Measurements from ENCODE around the gene PTPN9. TPM values are rescaled to one million over a fixed set of nuclear protein-coding genes. Genes with fewer than 3 reads are reported as not detected.
"Not testable (repeated sequence)": the region's sequence is repeated elsewhere in the genome, so short reads cannot be mapped to it uniquely, and the experiment has no call there.

Gene PTPN9
- total RNA-seq, 1 donor from 2014 or later = 23.6 TPM

- H3K4me1 Mint-ChIP-seq = peaks cover 38% of the 10 kb centered on the region
- peak within 1 kb of the TSS; percentile 96 for H3K4me3 Mint-ChIP-seq
- peaks cover 7% of the 10 kb centered on the region for H3K36me3 Mint-ChIP-seq (ENCODE audit: low read depth)
- H3K27me3 Mint-ChIP-seq = no peaks in the 10 kb centered on the region
- no peaks in the 10 kb centered on the region for H3K9me3 Mint-ChIP-seq
- intact Hi-C loops (cut with micrococcal nuclease) = loop anchor here (1.0 to 10.0 kb wide), 9 partner anchors 84 to 1970 kb away; partner anchors contain the start of genes ARID3B, C15orf39, CLK3 and COX5A
- H3K27ac Mint-ChIP-seq = peak within 1 kb of the TSS; percentile 99
- peak; percentile 99 for DNase-seq
Observed at GRCh38 chr15:75451674-75452363, 127.3 kb downstream of the PTPN9 start, which contains the start of gene SIN3A. Gene SIN3A (minus strand): TSS chr15:75451690. CDS start chr15:75430375, 21,315 bp downstream.

GRCh38 chr15:75451202-75451673 is 127.9 kb downstream of the PTPN9 start:
- H3K36me3 Mint-ChIP-seq (ENCODE audit: low read depth) = peaks cover 5% of the 10 kb centered on the region
- peak overlapping the region; percentile 96 for H3K4me3 Mint-ChIP-seq
- peak overlapping the region; percentile 99 for H3K27ac Mint-ChIP-seq
- H3K9me3 Mint-ChIP-seq = no peaks in the 10 kb centered on the region
- no peaks in the 10 kb centered on the region for H3K27me3 Mint-ChIP-seq
- intact Hi-C loops (cut with micrococcal nuclease) = loop anchor here (1.0 to 10.0 kb wide), 8 partner anchors 83 to 1971 kb away; partner anchors contain the start of genes ARID3B, C15orf39, CLK3 and COX5A
- DNase-seq = no peak
- peaks cover 38% of the 10 kb centered on the region for H3K4me1 Mint-ChIP-seq

- Mint-ChIP-seq H3K36me3 (ENCODE audit: low read depth) (peaks cover 9% of the 10 kb centered on the region), H3K27ac (peak overlapping the region; percentile 88), H3K27me3 (no peaks in the 10 kb centered on the region), H3K4me3 (peak overlapping the region; percentile 96), H3K9me3 (no peaks in the 10 kb centered on the region), H3K4me1 (peaks cover 41% of the 10 kb centered on the region)
- DNase-seq = peak; percentile 98
- intact Hi-C loops (cut with micrococcal nuclease) = loop anchor here (1.0 to 10.0 kb wide), 8 partner anchors 82 to 1972 kb away; partner anchors contain the start of genes ARID3B, C15orf39, CLK3 and COX5A
Observed at GRCh38 chr15:75450307-75451201, 128.6 kb downstream of the PTPN9 start.

DNA sequence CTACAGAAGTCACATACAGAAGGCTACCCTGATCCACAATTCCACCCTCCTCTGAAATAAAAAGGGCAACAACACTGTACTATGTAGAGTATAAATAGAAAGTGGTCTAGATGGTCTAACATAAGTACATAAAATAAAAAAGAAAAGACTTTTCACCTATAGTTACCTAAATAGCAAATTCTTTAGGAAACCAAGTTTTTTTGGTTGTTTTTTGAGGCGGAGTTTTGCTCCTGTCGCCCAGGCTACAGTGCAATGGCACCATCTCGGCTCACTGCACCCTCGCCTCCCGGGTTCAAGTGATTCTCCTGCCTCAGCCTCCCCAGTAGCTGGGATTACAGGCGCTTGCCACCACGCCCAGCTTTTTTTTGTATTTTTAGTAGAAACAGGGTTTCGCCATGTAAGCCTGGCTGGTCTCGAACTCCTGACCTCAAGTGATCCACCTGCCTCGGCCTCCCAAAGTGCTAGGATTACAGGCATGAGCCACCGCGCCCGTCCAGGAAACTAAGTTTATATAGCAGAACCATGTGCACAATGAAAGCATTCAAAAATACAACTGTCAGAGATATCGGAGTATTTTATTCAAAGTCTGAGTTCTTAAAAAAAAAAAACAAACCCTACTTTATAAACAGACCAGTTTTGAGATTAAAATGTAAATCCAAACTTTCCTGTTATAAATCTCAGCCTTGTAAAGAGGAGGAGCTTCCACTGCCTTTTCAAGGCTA is 129.4 kb downstream of the PTPN9 start:
- DNase-seq = no peak
- Mint-ChIP-seq H3K36me3 (ENCODE audit: low read depth) (peaks cover 9% of the 10 kb centered on the region), H3K27ac (peak overlapping the region; percentile 88), H3K4me3 (peak overlapping the region; percentile 96), H3K9me3 (no peaks in the 10 kb centered on the region), H3K4me1 (peaks cover 41% of the 10 kb centered on the region), H3K27me3 (no peaks in the 10 kb centered on the region)
- intact Hi-C loops (cut with micrococcal nuclease) = loop anchor here (2.0 to 10.0 kb wide), 7 partner anchors 247 to 1973 kb away; partner anchors contain the start of genes ARID3B, C15orf39, CLK3 and COX5A

DNA sequence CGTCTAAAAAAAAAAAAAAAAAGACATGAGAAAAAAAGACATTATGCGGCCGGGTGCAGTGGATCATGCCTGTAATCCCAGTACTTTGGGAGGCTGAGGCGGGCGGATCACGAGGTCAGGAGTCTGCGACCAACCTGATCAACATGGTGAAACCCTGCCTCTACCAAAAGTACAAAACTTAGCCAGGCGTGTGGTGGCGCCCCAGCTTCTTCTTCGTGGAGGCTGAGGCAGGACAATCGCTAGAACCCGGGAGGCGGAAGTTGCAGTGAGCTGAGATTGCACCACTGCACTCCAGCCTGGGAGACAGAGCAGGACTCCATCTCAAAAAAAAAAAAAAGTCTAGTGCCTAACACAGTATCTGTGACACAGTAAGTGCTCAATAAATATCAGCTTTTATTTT is 130.9 kb downstream of the PTPN9 start:
- Mint-ChIP-seq H3K36me3 (ENCODE audit: low read depth) (peaks cover 16% of the 10 kb centered on the region), H3K4me1 (peaks cover 43% of the 10 kb centered on the region)
- H3K27ac Mint-ChIP-seq; intact Hi-C loops (cut with micrococcal nuclease); DNase-seq; H3K9me3 Mint-ChIP-seq; H3K4me3 Mint-ChIP-seq; H3K27me3 Mint-ChIP-seq: not testable (repeated sequence)

DNA sequence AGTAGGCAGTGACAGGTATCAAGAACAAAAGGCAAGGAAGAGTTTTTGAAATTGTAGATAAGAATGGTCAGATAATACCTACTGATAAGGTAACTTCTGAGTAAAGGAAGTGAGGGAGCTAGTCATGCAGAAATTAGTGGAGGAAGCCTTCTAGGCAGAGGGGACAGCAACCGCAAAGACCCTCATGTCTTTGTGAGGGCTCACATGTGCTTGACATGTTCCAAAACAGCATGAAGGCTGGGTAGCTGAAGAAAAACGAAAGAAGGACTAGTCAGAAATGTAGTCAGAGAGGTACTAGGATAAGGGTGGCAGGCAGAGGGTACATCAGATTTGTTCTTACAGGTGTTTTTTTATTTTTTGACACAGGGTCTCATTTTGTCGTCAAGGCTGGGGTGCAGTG is 133.0 kb downstream of the PTPN9 start:
- intact Hi-C loops (cut with micrococcal nuclease) = no loop called here
- peak overlapping the region; percentile 40 for H3K27ac Mint-ChIP-seq
- H3K27me3 Mint-ChIP-seq = no peaks in the 10 kb centered on the region
- H3K9me3 Mint-ChIP-seq = no peaks in the 10 kb centered on the region
- peak overlapping the region; percentile 45 for H3K4me3 Mint-ChIP-seq
- H3K36me3 Mint-ChIP-seq (ENCODE audit: low read depth) = peaks cover 25% of the 10 kb centered on the region
- H3K4me1 Mint-ChIP-seq = peaks cover 36% of the 10 kb centered on the region
- peak; percentile 69 for DNase-seq

- H3K27ac Mint-ChIP-seq; DNase-seq; H3K27me3 Mint-ChIP-seq; H3K4me3 Mint-ChIP-seq; intact Hi-C loops (cut with micrococcal nuclease); H3K9me3 Mint-ChIP-seq: not testable (repeated sequence)
- peaks cover 33% of the 10 kb centered on the region for H3K4me1 Mint-ChIP-seq
- peaks cover 26% of the 10 kb centered on the region for H3K36me3 Mint-ChIP-seq (ENCODE audit: low read depth)
Observed at GRCh38 chr15:75445324-75445723, 133.8 kb downstream of the PTPN9 start.

GRCh38 chr15:75443972-75444453 is 135.1 kb downstream of the PTPN9 start:
- Mint-ChIP-seq H3K36me3 (ENCODE audit: low read depth) (peaks cover 30% of the 10 kb centered on the region), H3K4me1 (peaks cover 23% of the 10 kb centered on the region)
- DNase-seq; H3K9me3 Mint-ChIP-seq; intact Hi-C loops (cut with micrococcal nuclease); H3K27ac Mint-ChIP-seq; H3K27me3 Mint-ChIP-seq; H3K4me3 Mint-ChIP-seq: not testable (repeated sequence)

DNA sequence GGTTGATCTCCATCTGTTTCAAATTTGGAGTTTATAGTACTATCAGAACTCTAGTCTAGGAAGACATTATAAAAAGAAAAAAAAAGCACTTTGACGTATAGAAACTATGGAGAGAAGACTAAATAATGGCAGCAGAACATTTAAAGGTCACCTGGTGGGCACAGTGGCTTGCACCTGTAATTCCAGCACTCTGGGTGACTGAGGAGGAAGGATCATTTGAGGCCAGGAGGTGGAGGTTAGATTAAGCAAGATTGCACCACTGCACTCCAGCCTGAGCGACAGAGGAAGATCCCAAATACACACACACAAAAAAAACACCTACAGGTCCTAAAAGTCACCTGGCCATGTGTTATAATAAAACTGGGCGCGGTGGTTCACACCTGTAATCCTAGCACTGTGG is 141.4 kb downstream of the PTPN9 start:
- H3K9me3 Mint-ChIP-seq = no peaks in the 10 kb centered on the region
- H3K27me3 Mint-ChIP-seq = no peaks in the 10 kb centered on the region
- no peak for DNase-seq
- peaks cover 45% of the 10 kb centered on the region for H3K36me3 Mint-ChIP-seq (ENCODE audit: low read depth)
- H3K27ac Mint-ChIP-seq = peak overlapping the region; percentile 60
- intact Hi-C loops (cut with micrococcal nuclease) = no loop called here
- peaks cover 14% of the 10 kb centered on the region for H3K4me1 Mint-ChIP-seq
- H3K4me3 Mint-ChIP-seq = no peak overlapping the region

- Mint-ChIP-seq H3K4me1 (peaks cover 14% of the 10 kb centered on the region), H3K27me3 (no peaks in the 10 kb centered on the region), H3K9me3 (no peaks in the 10 kb centered on the region), H3K4me3 (no peak overlapping the region), H3K27ac (no peak overlapping the region), H3K36me3 (ENCODE audit: low read depth) (peaks cover 43% of the 10 kb centered on the region)
- DNase-seq = no peak
- intact Hi-C loops (cut with micrococcal nuclease) = no loop called here
Observed at GRCh38 chr15:75436881-75437280, 142.2 kb downstream of the PTPN9 start.

DNA sequence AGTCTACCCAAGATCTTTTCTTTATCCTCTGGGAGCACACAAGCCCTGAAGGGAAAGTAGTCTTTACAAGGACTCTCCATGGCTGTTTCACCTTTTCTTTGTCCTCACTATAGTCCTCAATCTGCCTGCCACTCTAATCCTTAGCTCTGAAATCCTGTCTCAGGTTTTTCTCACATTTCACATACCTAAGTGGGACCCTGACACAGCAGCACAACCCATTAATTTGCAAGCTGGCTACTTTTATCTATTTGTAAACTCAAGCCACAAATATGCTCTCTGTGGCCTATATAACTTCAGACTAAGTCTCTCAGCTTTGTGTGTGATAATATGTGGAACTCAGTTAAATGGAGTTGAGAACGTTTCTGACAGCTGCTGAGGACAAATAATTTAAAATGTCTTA is 147.4 kb downstream of the PTPN9 start:
- no peak overlapping the region for H3K27ac Mint-ChIP-seq
- no peak overlapping the region for H3K4me3 Mint-ChIP-seq
- peaks cover 12% of the 10 kb centered on the region for H3K4me1 Mint-ChIP-seq
- H3K36me3 Mint-ChIP-seq (ENCODE audit: low read depth) = peaks cover 39% of the 10 kb centered on the region
- H3K9me3 Mint-ChIP-seq = no peaks in the 10 kb centered on the region
- DNase-seq = no peak
- intact Hi-C loops (cut with micrococcal nuclease) = no loop called here
- H3K27me3 Mint-ChIP-seq = no peaks in the 10 kb centered on the region

DNA sequence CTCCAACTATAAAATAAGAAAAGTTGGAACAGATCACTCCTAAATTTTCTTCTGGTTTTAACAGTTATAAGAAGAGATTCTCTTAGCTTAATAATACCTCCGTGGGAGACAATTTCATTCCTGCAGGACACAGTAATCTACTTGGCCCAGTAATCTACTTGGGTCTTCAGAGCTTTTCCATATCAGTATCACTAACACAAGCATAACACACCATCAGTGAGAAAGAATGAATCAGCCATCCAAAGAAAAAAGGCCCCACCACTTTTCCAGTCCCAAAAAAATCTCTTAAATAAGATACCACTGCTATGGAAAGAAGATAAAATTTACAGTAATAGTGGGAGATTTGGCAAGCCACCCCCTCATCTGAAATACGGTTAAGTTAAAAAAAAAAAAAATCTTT is 147.8 kb downstream of the PTPN9 start:
- peaks cover 41% of the 10 kb centered on the region for H3K36me3 Mint-ChIP-seq (ENCODE audit: low read depth)
- H3K4me3 Mint-ChIP-seq = no peak overlapping the region
- no peaks in the 10 kb centered on the region for H3K9me3 Mint-ChIP-seq
- intact Hi-C loops (cut with micrococcal nuclease) = no loop called here
- no peak for DNase-seq
- peaks cover 13% of the 10 kb centered on the region for H3K4me1 Mint-ChIP-seq
- no peaks in the 10 kb centered on the region for H3K27me3 Mint-ChIP-seq
- H3K27ac Mint-ChIP-seq = peak overlapping the region; percentile 36

- Mint-ChIP-seq H3K9me3 (no peaks in the 10 kb centered on the region), H3K4me3 (no peak overlapping the region), H3K27me3 (no peaks in the 10 kb centered on the region), H3K36me3 (ENCODE audit: low read depth) (peaks cover 39% of the 10 kb centered on the region), H3K4me1 (peaks cover 17% of the 10 kb centered on the region), H3K27ac (no peak overlapping the region)
- no peak for DNase-seq
- intact Hi-C loops (cut with micrococcal nuclease) = no loop called here
Observed at GRCh38 chr15:75430259-75430658, 148.9 kb downstream of the PTPN9 start.

Data from activated CD4-positive, alpha-beta T cell treated with anti-CD3 and anti-CD28 coated beads, Interleukin-2, amount 10 ng/mL, durations not matched to agents 24 days and 14 days (primary cell).